ENCODE measurements around the gene SPTB.
A peak's percentile ranks its signal among the peaks of the same experiment; 100 is the strongest.
"Not testable (repeated sequence)": the region's sequence is repeated elsewhere in the genome, so short reads cannot be mapped to it uniquely, and the experiment has no call there.

The SPTB gene

GRCh38 chr14:64818151-64818550 lies 61.6 kb downstream of the SPTB start:
- no peak for DNase-seq (ENCODE audit: low spot score)

GRCh38 chr14:64817631-64818030 lies 62.1 kb downstream of the SPTB start:
- no peak for DNase-seq (ENCODE audit: low spot score)

- DNase-seq (ENCODE audit: low spot score), result no peak
These were observed 63.4 kb downstream of the SPTB start for GRCh38 chr14:64816221-64816783.

- no peak for DNase-seq (ENCODE audit: low spot score)
These were observed 64.5 kb downstream of the SPTB start for GRCh38 chr14:64815257-64815656.

- DNase-seq (ENCODE audit: low spot score), result peak; percentile 36
These were observed 67.3 kb downstream of the SPTB start for GRCh38 chr14:64812412-64812811.

- DNase-seq (ENCODE audit: low spot score), result no peak
These were observed 68.0 kb downstream of the SPTB start for GRCh38 chr14:64811676-64812075.

GRCh38 chr14:64808449-64808848 lies 71.3 kb downstream of the SPTB start:
- DNase-seq (ENCODE audit: low spot score), result no peak

GRCh38 chr14:64807551-64807950 lies 72.2 kb downstream of the SPTB start:
- DNase-seq (ENCODE audit: low spot score), result no peak

- DNase-seq (ENCODE audit: low spot score), result no peak
These were observed 72.7 kb downstream of the SPTB start for GRCh38 chr14:64806862-64807495.

- DNase-seq (ENCODE audit: low spot score), result no peak
These were observed 73.4 kb downstream of the SPTB start for GRCh38 chr14:64806202-64806861.

GRCh38 chr14:64805646-64806045 lies 74.1 kb downstream of the SPTB start:
- not testable (repeated sequence) for DNase-seq (ENCODE audit: low spot score)

GRCh38 chr14:64804754-64805260 lies 74.9 kb downstream of the SPTB start:
- no peak for DNase-seq (ENCODE audit: low spot score)

GRCh38 chr14:64801800-64802199 lies 77.9 kb downstream of the SPTB start:
- no peak for DNase-seq (ENCODE audit: low spot score)

GRCh38 chr14:64801046-64801445 lies 78.7 kb downstream of the SPTB start:
- no peak for DNase-seq (ENCODE audit: low spot score)

GRCh38 chr14:64800000-64800399 lies 79.7 kb downstream of the SPTB start:
- peak; percentile 20 for DNase-seq (ENCODE audit: low spot score)

- no peak for DNase-seq (ENCODE audit: low spot score)
These were observed 80.2 kb downstream of the SPTB start for GRCh38 chr14:64799555-64799954.

GRCh38 chr14:64796369-64796768 lies 83.3 kb downstream of the SPTB start:
- no peak for DNase-seq (ENCODE audit: low spot score)

GRCh38 chr14:64795921-64796320 lies 83.8 kb downstream of the SPTB start:
- no peak for DNase-seq (ENCODE audit: low spot score)

GRCh38 chr14:64795211-64795610 lies 84.5 kb downstream of the SPTB start:
- DNase-seq (ENCODE audit: low spot score), result no peak

- no peak for DNase-seq (ENCODE audit: low spot score)
These were observed 86.7 kb downstream of the SPTB start for GRCh38 chr14:64792871-64793560.

GRCh38 chr14:64792231-64792630 lies 87.5 kb downstream of the SPTB start:
- no peak for DNase-seq (ENCODE audit: low spot score)

- DNase-seq (ENCODE audit: low spot score), result no peak
These were observed 89.2 kb downstream of the SPTB start for GRCh38 chr14:64790478-64790877.

- no peak for DNase-seq (ENCODE audit: low spot score)
These were observed 90.0 kb downstream of the SPTB start for GRCh38 chr14:64789696-64790095.

Measured in germinal center (tissue), 1 donor.